ENCODE results near the gene PLCB3. TPM values are rescaled to one million over a fixed set of nuclear protein-coding genes. Genes with fewer than 3 reads are reported as not detected.

PLCB3 gene
- total RNA-seq, 4 donors from 2014 or later = 10.8 to 17.9 (median 16.3) TPM

DNA sequence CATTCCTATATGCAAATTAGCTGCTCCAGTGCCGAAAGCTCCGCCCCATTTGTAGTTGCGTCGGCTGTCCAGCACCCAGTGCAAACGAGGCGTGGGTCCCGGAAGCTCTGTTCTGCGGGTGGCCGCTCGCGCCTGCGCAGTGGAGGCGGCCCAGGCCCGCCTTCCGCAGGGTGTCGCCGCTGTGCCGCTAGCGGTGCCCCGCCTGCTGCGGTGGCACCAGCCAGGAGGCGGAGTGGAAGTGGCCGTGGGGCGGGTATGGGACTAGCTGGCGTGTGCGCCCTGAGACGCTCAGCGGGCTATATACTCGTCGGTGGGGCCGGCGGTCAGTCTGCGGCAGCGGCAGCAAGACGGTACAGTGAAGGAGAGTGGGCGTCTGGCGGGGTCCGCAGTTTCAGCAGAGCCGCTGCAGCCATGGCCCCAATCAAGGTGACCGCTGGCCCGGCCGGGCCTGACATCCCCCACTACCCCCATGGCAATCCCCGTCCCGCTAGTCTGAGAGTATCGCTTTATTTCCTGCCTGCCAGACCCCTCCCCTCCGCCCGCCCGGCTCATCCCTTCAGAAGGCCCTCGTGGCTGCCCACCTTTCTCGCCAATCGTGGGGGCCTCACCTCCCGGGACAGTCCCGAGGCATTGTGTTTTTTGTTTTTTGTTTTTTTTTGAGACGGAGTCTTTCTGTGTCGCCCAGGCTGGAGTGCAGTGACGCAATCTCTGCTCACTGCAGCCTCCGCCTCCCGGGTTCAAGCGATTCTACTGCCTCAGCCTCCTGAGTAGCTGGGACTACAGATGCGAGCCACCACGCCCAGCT lies 66.8 kb downstream of the PLCB3 start, which contains the start of gene PRDX5:
Gene PRDX5 (plus strand): TSS at position 161 of the 805 bp plus-strand sequence. CDS start 95 bp downstream, at position 256.
- TF ChIP-seq, protein P1, sequence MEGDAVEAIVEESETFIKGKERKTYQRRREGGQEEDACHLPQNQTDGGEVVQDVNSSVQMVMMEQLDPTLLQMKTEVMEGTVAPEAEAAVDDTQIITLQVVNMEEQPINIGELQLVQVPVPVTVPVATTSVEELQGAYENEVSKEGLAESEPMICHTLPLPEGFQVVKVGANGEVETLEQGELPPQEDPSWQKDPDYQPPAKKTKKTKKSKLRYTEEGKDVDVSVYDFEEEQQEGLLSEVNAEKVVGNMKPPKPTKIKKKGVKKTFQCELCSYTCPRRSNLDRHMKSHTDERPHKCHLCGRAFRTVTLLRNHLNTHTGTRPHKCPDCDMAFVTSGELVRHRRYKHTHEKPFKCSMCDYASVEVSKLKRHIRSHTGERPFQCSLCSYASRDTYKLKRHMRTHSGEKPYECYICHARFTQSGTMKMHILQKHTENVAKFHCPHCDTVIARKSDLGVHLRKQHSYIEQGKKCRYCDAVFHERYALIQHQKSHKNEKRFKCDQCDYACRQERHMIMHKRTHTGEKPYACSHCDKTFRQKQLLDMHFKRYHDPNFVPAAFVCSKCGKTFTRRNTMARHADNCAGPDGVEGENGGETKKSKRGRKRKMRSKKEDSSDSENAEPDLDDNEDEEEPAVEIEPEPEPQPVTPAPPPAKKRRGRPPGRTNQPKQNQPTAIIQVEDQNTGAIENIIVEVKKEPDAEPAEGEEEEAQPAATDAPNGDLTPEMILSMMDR (IDR thresholded peaks at IDR 0.05; ENCODE audit: low read depth) = no peak

Small RNA genes within 50 kb of the gene (small RNA-seq; reads per million reads assigned to genes)
- 0.49 reads per million for gene RF00019

Other genes starting within 250 kb of the PLCB3 start
- under 1 TPM in 1 of 4 donors, not detected in 3; 0.22 TPM for gene FLRT1, start 215.6 kb upstream of the PLCB3 start, total RNA-seq
- 10 to 100 TPM in 3 of 4 donors, 1 to 10 TPM in 1; 8.0 to 24.0 (median 19.8) TPM for gene MACROD1, start 85.4 kb upstream of the PLCB3 start, total RNA-seq
- gene STIP1, start 65.4 kb upstream of the PLCB3 start, total RNA-seq = 100 to 1,000 TPM in 1 of 4 donors, 10 to 100 TPM in 3; 53.5 to 100 (median 72.6) TPM
- 10 to 100 TPM; 23.5 to 97.6 (median 42.2) TPM for gene FERMT3, start 44.8 kb upstream of the PLCB3 start, total RNA-seq
- gene TRPT1, start 25.3 kb upstream of the PLCB3 start, total RNA-seq = 10 to 100 TPM; 34.1 to 89.1 (median 43.6) TPM
- gene NUDT22, start 25.3 kb upstream of the PLCB3 start, total RNA-seq = 10 to 100 TPM; 19.2 to 77.6 (median 41.8) TPM
- gene DNAJC4, start 21.0 kb upstream of the PLCB3 start, total RNA-seq = 10 to 100 TPM; 21.5 to 32.0 (median 26.9) TPM
- gene VEGFB, start 16.9 kb upstream of the PLCB3 start, total RNA-seq = 100 to 1,000 TPM; 122 to 332 (median 231) TPM
- gene FKBP2, start 10.4 kb upstream of the PLCB3 start, total RNA-seq = 10 to 100 TPM; 32.0 to 40.9 (median 36.7) TPM
- gene PPP1R14B, start 4.6 kb upstream of the PLCB3 start, total RNA-seq = 10 to 100 TPM; 64.3 to 73.1 (median 69.1) TPM
- 10 to 100 TPM; 47.1 to 92.5 (median 90.6) TPM for gene BAD, start 33.1 kb downstream of the PLCB3 start, total RNA-seq
- 10 to 100 TPM in 3 of 4 donors, 1 to 10 TPM in 1; 7.7 to 18.1 (median 14.7) TPM for gene GPR137, start 34.3 kb downstream of the PLCB3 start, total RNA-seq
- gene KCNK4, start 39.8 kb downstream of the PLCB3 start, total RNA-seq = not detected
- gene CATSPERZ, start 48.8 kb downstream of the PLCB3 start, total RNA-seq = not detected
- 10 to 100 TPM; 16.3 to 54.1 (median 35.5) TPM for gene ESRRA, start 54.0 kb downstream of the PLCB3 start, total RNA-seq
- gene TRMT112, start 66.0 kb downstream of the PLCB3 start, total RNA-seq = 100 to 1,000 TPM; 225 to 266 (median 241) TPM
- 100 to 1,000 TPM; 122 to 236 (median 223) TPM for gene PRDX5, start 66.6 kb downstream of the PLCB3 start, total RNA-seq
- 10 to 100 TPM in 2 of 4 donors, 1 to 10 TPM in 2; 7.0 to 18.2 (median 11.2) TPM for gene CCDC88B, start 88.7 kb downstream of the PLCB3 start, total RNA-seq
- 10 to 100 TPM in 3 of 4 donors, 1 to 10 TPM in 1; 7.2 to 27.5 (median 16.3) TPM for gene RPS6KA4, start 107.6 kb downstream of the PLCB3 start, total RNA-seq